Liver (tissue), 9 donors: ENCODE results near the gene SIN3B. TPM values are rescaled to one million over a fixed set of nuclear protein-coding genes. Genes with fewer than 3 reads are reported as not detected.

ENCODE experiments used
- DNase-seq: peaks from one replicate; pipeline ENCODE4 v3.0.0-alpha.2; 2017; ENCODE audit warnings: low spot score
- H3K27ac ChIP-seq, 2 donors: one replicate each; pipeline ENCODE4 v1.7.0; 2013; ENCODE audit warnings: inconsistent platforms in 2 of 2, low read length in 2 of 2, control low read depth in 1 of 2, low read depth in 1 of 2, mild to moderate bottlenecking in 1 of 2
- H3K27me3 ChIP-seq, 4 donors: one replicate each; pipeline versions ENCODE4 v1.6.1 to v1.7.0; 2013; ENCODE audit warnings: low read length in 3 of 4, inconsistent platforms in 1 of 4, mild to moderate bottlenecking in 1 of 4, moderate library complexity in 1 of 4; ENCODE audit not compliant: control insufficient read depth in 4 of 4, insufficient read depth in 4 of 4
- H3K36me3 ChIP-seq, 4 donors: one replicate each; pipeline versions ENCODE4 v1.6.1 to v1.7.0; 2013; ENCODE audit warnings: low read length in 3 of 4, mild to moderate bottlenecking in 3 of 4, low read depth in 1 of 4, moderate library complexity in 1 of 4; ENCODE audit not compliant: control insufficient read depth in 4 of 4, insufficient read depth in 3 of 4
- H3K4me1 ChIP-seq, 4 donors: one replicate each; pipeline versions ENCODE4 v1.6.1 to v1.7.0; 2013; ENCODE audit warnings: low read length in 3 of 4, mild to moderate bottlenecking in 3 of 4, moderate library complexity in 1 of 4; ENCODE audit not compliant: control insufficient read depth in 4 of 4, insufficient read depth in 4 of 4
- H3K4me3 ChIP-seq, 3 donors: one replicate each; pipeline versions ENCODE4 v1.6.1 to v1.7.0; 2013; ENCODE audit warnings: low read length in 3 of 3, control low read depth in 1 of 3, low read depth in 1 of 3, mild to moderate bottlenecking in 1 of 3
- H3K9ac ChIP-seq, 2 donors: one replicate each; pipeline ENCODE4 v1.7.0; 2013; ENCODE audit warnings: low read length in 2 of 2, mild to moderate bottlenecking in 2 of 2, moderate library complexity in 2 of 2, control low read depth in 1 of 2, low read depth in 1 of 2
- H3K9me3 ChIP-seq, 4 donors: one replicate each; pipeline versions ENCODE4 v1.6.1 to v1.7.0; 2013; ENCODE audit warnings: low read length in 3 of 4; ENCODE audit not compliant: control insufficient read depth in 4 of 4
- EGR1 ChIP-seq, 2 donors: IDR thresholded peaks; 2 replicates each; pipeline ENCODE4 v1.6.1; 2016 to 2018; ENCODE audit warnings: antibody characterized with exemption in 2 of 2, low read depth in 2 of 2
- FOXA1 ChIP-seq: IDR thresholded peaks from 2 replicates; pipeline ENCODE4 v1.6.1; 2016; ENCODE audit warnings: antibody characterized with exemption
- FOXA2 ChIP-seq: IDR thresholded peaks from 2 replicates; pipeline ENCODE4 v1.6.1; 2016; ENCODE audit warnings: antibody characterized with exemption
- GABPA ChIP-seq, 2 donors: IDR thresholded peaks in 1 of 2; conservative IDR thresholded peaks in 1 of 2; 2 replicates each; pipeline ENCODE4 v1.6.1; 2016; ENCODE audit warnings: antibody characterized with exemption in 2 of 2, mild to moderate bottlenecking in 1 of 2, moderate library complexity in 1 of 2
- HNF4A ChIP-seq, 2 donors: conservative IDR thresholded peaks; 2 replicates each; pipeline ENCODE4 v1.6.1; 2016; ENCODE audit warnings: antibody characterized with exemption in 2 of 2, mild to moderate bottlenecking in 2 of 2
- HNF4G ChIP-seq: IDR thresholded peaks from 2 replicates; pipeline ENCODE4 v1.6.1; 2016; ENCODE audit warnings: antibody characterized with exemption
- JUND ChIP-seq, 2 donors: IDR thresholded peaks; 2 replicates each; pipeline ENCODE4 v1.6.1; 2016; ENCODE audit warnings: antibody characterized with exemption in 2 of 2
- NR2F2 ChIP-seq: IDR thresholded peaks from 2 replicates; pipeline ENCODE4 v1.6.1; 2016; ENCODE audit warnings: antibody characterized with exemption
- RAD21 ChIP-seq, 2 donors: IDR thresholded peaks; 2 replicates each; pipeline ENCODE4 v1.6.1; 2016; ENCODE audit warnings: antibody characterized with exemption in 2 of 2, mild to moderate bottlenecking in 2 of 2
- RXRA ChIP-seq, 2 donors: IDR thresholded peaks; 2 replicates each; pipeline ENCODE4 v1.6.1; 2017 to 2018; ENCODE audit warnings: antibody characterized with exemption in 2 of 2, mild to moderate bottlenecking in 1 of 2
- SP1 ChIP-seq: IDR thresholded peaks from 2 replicates; pipeline ENCODE4 v1.6.1; 2018; ENCODE audit warnings: antibody characterized with exemption, mild to moderate bottlenecking
- TAF1 ChIP-seq: conservative IDR thresholded peaks from 2 replicates; pipeline ENCODE4 v1.6.1; 2016; ENCODE audit warnings: antibody characterized with exemption, mild to moderate bottlenecking
- YY1 ChIP-seq: IDR thresholded peaks from 2 replicates; pipeline ENCODE4 v1.6.1; 2016; ENCODE audit warnings: antibody characterized with exemption, mild to moderate bottlenecking
- WGBS: extraction: QIAGEN DNeasy Blood & Tissue Kit; methylation state at CpG from one replicate; pipeline ENCODE4 v1.1.7; 2013; 5-methylcytosine and 5-hydroxymethylcytosine counted together
- polyA plus RNA-seq, 2 donors: library from polyadenylated mRNA; stranded (reverse) in 1 of 2; unstranded in 1 of 2; fragments of 200-250 nt in 1 of 2; fragments of >200 nt in 1 of 2; fragmentation: Nextera tagmentation in 1 of 2; extraction: Ambion mirVana in 1 of 2; gene quantifications; one replicate each; pipeline versions ENCODE4 v1.2.1 to v1.2.3, GENCODE V29; 2013 to 2015
- total RNA-seq, 2 donors: library from RNA; depleted of rRNA; stranded (reverse); fragments of >200 nt; gene quantifications; one replicate each; pipeline ENCODE4 v1.2.3, GENCODE V29; 2014
- TF ChIP-seq, protein P1 (sequence below): fragments of 150-350 bp; IDR thresholded peaks from 2 replicates; pipeline ENCODE4 v1.5.1; 2017; ENCODE audit warnings: improper control_type of control experiment, low read depth, low read length; ENCODE audit not compliant: missing input control
- TF ChIP-seq, protein P2 (sequence below): IDR thresholded peaks from 2 replicates; pipeline ENCODE4 v1.6.1; 2016; ENCODE audit warnings: antibody characterized with exemption
- TF ChIP-seq, protein P3 (sequence below): IDR thresholded peaks from 2 replicates; pipeline ENCODE4 v1.6.1; 2016; ENCODE audit warnings: antibody characterized with exemption
- TF ChIP-seq, protein P4 (sequence below): IDR thresholded peaks from 2 replicates; pipeline ENCODE4 v1.6.1; 2016; ENCODE audit warnings: antibody characterized with exemption, mild to moderate bottlenecking
- TF ChIP-seq, protein P5 (sequence below): IDR thresholded peaks from 2 replicates; pipeline ENCODE4 v1.6.1; 2016; ENCODE audit warnings: antibody characterized with exemption
- donor health status: healthy.
- donor health status: healthy.
- donor health status: healthy.
- donor health status: healthy.
- donor health status: healthy.

The SIN3B gene
- total and polyA plus RNA-seq, 4 donors: 6.1 to 17.1 (median 8.6) TPM

DNA sequence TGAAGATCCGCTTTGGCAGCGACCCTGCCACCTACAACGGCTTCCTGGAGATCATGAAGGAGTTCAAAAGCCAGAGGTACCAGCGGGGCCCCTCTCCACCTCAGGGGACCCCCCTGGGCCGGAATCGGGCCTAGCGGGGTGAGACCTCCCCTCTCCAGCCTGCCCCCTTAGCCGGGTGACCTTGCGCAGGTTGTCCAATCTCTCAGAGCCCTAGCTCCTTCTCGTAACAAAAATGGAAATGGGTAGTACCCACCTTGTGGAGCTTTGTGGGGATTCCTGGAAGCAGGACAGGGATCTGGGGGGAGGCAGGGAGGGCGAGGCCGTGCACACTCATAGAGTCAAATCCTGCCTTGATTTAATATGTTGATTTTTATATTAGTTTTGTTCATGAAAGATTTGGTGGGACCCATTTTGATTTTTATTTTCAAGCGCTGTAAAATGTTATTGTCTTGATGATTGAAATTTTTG, 658 bp downstream of the SIN3B start:
- Histone ChIP-seq H3K4me3 (peak overlapping the region; percentile 62 to 94 (median 77)), H3K9ac (peak overlapping the region; percentile 11 to 87), H3K4me1 (peaks cover 0 to 16% (median 11%) of the 10 kb centered on the region in 4 donors), H3K27ac (peak overlapping the region; percentile 14 to 32), H3K36me3 (peaks cover 7 to 26% (median 18%) of the 10 kb centered on the region in 4 donors), H3K9me3 (no peaks in the 10 kb centered on the region), H3K27me3 (no peaks in the 10 kb centered on the region)
- TF ChIP-seq NR2F2: no peak
- TF ChIP-seq JUND (IDR thresholded peaks at IDR 0.05): no peak
- no peak for TF ChIP-seq YY1
- no peak for TF ChIP-seq EGR1 (IDR thresholded peaks at IDR 0.05; ENCODE audit: low read depth in 2 of 2)
- TF ChIP-seq, protein P1, sequence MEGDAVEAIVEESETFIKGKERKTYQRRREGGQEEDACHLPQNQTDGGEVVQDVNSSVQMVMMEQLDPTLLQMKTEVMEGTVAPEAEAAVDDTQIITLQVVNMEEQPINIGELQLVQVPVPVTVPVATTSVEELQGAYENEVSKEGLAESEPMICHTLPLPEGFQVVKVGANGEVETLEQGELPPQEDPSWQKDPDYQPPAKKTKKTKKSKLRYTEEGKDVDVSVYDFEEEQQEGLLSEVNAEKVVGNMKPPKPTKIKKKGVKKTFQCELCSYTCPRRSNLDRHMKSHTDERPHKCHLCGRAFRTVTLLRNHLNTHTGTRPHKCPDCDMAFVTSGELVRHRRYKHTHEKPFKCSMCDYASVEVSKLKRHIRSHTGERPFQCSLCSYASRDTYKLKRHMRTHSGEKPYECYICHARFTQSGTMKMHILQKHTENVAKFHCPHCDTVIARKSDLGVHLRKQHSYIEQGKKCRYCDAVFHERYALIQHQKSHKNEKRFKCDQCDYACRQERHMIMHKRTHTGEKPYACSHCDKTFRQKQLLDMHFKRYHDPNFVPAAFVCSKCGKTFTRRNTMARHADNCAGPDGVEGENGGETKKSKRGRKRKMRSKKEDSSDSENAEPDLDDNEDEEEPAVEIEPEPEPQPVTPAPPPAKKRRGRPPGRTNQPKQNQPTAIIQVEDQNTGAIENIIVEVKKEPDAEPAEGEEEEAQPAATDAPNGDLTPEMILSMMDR: no peak
- TF ChIP-seq, protein P2, sequence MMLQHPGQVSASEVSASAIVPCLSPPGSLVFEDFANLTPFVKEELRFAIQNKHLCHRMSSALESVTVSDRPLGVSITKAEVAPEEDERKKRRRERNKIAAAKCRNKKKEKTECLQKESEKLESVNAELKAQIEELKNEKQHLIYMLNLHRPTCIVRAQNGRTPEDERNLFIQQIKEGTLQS: no peak
- TF ChIP-seq, protein P3, sequence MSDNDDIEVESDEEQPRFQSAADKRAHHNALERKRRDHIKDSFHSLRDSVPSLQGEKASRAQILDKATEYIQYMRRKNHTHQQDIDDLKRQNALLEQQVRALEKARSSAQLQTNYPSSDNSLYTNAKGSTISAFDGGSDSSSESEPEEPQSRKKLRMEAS: no peak
- TF ChIP-seq RXRA (IDR thresholded peaks at IDR 0.05): no peak
- no peak for TF ChIP-seq HNF4A (conservative IDR thresholded peaks at IDR 0.05)
- no peak for TF ChIP-seq FOXA1
- TF ChIP-seq, protein P4, sequence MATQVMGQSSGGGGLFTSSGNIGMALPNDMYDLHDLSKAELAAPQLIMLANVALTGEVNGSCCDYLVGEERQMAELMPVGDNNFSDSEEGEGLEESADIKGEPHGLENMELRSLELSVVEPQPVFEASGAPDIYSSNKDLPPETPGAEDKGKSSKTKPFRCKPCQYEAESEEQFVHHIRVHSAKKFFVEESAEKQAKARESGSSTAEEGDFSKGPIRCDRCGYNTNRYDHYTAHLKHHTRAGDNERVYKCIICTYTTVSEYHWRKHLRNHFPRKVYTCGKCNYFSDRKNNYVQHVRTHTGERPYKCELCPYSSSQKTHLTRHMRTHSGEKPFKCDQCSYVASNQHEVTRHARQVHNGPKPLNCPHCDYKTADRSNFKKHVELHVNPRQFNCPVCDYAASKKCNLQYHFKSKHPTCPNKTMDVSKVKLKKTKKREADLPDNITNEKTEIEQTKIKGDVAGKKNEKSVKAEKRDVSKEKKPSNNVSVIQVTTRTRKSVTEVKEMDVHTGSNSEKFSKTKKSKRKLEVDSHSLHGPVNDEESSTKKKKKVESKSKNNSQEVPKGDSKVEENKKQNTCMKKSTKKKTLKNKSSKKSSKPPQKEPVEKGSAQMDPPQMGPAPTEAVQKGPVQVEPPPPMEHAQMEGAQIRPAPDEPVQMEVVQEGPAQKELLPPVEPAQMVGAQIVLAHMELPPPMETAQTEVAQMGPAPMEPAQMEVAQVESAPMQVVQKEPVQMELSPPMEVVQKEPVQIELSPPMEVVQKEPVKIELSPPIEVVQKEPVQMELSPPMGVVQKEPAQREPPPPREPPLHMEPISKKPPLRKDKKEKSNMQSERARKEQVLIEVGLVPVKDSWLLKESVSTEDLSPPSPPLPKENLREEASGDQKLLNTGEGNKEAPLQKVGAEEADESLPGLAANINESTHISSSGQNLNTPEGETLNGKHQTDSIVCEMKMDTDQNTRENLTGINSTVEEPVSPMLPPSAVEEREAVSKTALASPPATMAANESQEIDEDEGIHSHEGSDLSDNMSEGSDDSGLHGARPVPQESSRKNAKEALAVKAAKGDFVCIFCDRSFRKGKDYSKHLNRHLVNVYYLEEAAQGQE: no peak
- TF ChIP-seq FOXA2: no peak
- 30% methylated on average over 13 of the region's 13 CpGs for WGBS
- no peak for DNase-seq

DNA sequence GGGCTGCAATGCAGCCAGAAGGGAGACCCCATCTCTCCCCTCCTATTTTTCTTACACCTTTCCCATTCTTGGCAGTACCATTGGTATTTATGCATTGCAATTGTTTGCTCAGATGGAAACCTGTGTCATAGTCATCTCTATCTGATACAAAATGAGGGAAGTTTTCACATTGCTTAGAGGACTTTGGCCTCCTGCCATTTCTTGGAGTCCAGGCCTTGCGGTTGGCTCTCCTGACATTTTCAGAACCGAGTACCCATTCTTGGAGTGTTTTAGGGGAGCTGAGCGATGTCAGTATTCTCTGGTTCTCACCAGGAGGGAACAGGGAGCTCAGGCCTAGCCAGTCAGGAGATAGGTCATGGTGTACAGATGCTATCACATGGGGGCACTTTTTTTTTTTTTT, 1.5 kb downstream of the SIN3B start:
- WGBS: 85% methylated on average over 3 of the region's 3 CpGs
- no peak overlapping the region for H3K27ac ChIP-seq
- TF ChIP-seq, protein P5, sequence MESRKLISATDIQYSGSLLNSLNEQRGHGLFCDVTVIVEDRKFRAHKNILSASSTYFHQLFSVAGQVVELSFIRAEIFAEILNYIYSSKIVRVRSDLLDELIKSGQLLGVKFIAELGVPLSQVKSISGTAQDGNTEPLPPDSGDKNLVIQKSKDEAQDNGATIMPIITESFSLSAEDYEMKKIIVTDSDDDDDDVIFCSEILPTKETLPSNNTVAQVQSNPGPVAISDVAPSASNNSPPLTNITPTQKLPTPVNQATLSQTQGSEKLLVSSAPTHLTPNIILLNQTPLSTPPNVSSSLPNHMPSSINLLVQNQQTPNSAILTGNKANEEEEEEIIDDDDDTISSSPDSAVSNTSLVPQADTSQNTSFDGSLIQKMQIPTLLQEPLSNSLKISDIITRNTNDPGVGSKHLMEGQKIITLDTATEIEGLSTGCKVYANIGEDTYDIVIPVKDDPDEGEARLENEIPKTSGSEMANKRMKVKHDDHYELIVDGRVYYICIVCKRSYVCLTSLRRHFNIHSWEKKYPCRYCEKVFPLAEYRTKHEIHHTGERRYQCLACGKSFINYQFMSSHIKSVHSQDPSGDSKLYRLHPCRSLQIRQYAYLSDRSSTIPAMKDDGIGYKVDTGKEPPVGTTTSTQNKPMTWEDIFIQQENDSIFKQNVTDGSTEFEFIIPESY: no peak
- TF ChIP-seq GABPA (IDR thresholded peaks at IDR 0.05 in 1 of 2, conservative IDR thresholded peaks at IDR 0.05 in 1 of 2) (no peak), FOXA2 (no peak), JUND (IDR thresholded peaks at IDR 0.05) (no peak), SP1 (no peak), FOXA1 (no peak), TAF1 (no peak), EGR1 (IDR thresholded peaks at IDR 0.05; ENCODE audit: low read depth in 2 of 2) (no peak), RAD21 (IDR thresholded peaks at IDR 0.05) (no peak), YY1 (no peak), NR2F2 (no peak), HNF4G (no peak), RXRA (IDR thresholded peaks at IDR 0.05) (no peak), HNF4A (conservative IDR thresholded peaks at IDR 0.05) (no peak)
- TF ChIP-seq, protein P4: no peak
- TF ChIP-seq, protein P2: no peak
- TF ChIP-seq, protein P3: no peak

More for the DNA sequence above, 1.5 kb downstream of the SIN3B start:
- Histone ChIP-seq H3K36me3 (peaks cover 7 to 26% (median 18%) of the 10 kb centered on the region in 4 donors), H3K27me3 (no peaks in the 10 kb centered on the region), H3K9ac (no peak overlapping the region), H3K4me1 (peaks cover 0 to 9% (median 8%) of the 10 kb centered on the region in 4 donors), H3K4me3 (no peak overlapping the region), H3K9me3 (no peaks in the 10 kb centered on the region)
- DNase-seq: no peak
